ENCODE results near the gene PADI4. TPM values are rescaled to one million over a fixed set of nuclear protein-coding genes. Genes with fewer than 3 reads are reported as not detected.

PADI4 gene
- total and polyA plus RNA-seq, 5 donors: 0.05 to 0.40 (median 0.18) TPM; not detected in 2

- intact Hi-C loops (cut with DNase I): no loop called here
- H3K27ac ChIP-seq (ENCODE audit: low read length): no peak overlapping the region
- ATAC-seq (no peak), DNase-seq (no peak)
- 46% methylated on average over 8 of the region's 8 CpGs for WGBS
- H3K4me3 ChIP-seq (ENCODE audit: low read length): no peak overlapping the region
- H3K9me3 ChIP-seq (ENCODE audit: control insufficient read depth, low read length): no peaks in the 10 kb centered on the region
- no peaks in the 10 kb centered on the region for H3K27me3 ChIP-seq (ENCODE audit: control insufficient read depth, insufficient read depth)
- H3K4me1 ChIP-seq (ENCODE audit: control insufficient read depth, insufficient read depth, low read length): no peaks in the 10 kb centered on the region
These were observed 44.5 kb downstream of the PADI4 start for GRCh38 chr1:17352419-17352909.

GRCh38 chr1:17355898-17356297 lies 47.9 kb downstream of the PADI4 start:
- Histone ChIP-seq H3K9me3 (ENCODE audit: control insufficient read depth, low read length) (no peaks in the 10 kb centered on the region), H3K4me1 (ENCODE audit: control insufficient read depth, insufficient read depth, low read length) (no peaks in the 10 kb centered on the region), H3K4me3 (ENCODE audit: low read length) (no peak overlapping the region), H3K27ac (ENCODE audit: low read length) (no peak overlapping the region), H3K27me3 (ENCODE audit: control insufficient read depth, insufficient read depth) (no peaks in the 10 kb centered on the region)
- 55% methylated on average over 6 of the region's 6 CpGs for WGBS
- DNase-seq: no peak
- intact Hi-C loops (cut with DNase I): no loop called here
- no peak for ATAC-seq

GRCh38 chr1:17356387-17357026 lies 48.5 kb downstream of the PADI4 start:
- H3K4me3 ChIP-seq (ENCODE audit: low read length): no peak overlapping the region
- ATAC-seq (no peak), DNase-seq (no peak)
- H3K27me3 ChIP-seq (ENCODE audit: control insufficient read depth, insufficient read depth): no peaks in the 10 kb centered on the region
- intact Hi-C loops (cut with DNase I): no loop called here
- no peaks in the 10 kb centered on the region for H3K9me3 ChIP-seq (ENCODE audit: control insufficient read depth, low read length)
- H3K4me1 ChIP-seq (ENCODE audit: control insufficient read depth, insufficient read depth, low read length): no peaks in the 10 kb centered on the region
- no peak overlapping the region for H3K27ac ChIP-seq (ENCODE audit: low read length)
- 52% methylated on average over 12 of the region's 12 CpGs for WGBS

GRCh38 chr1:17358557-17358956 lies 50.6 kb downstream of the PADI4 start:
- H3K27me3 ChIP-seq (ENCODE audit: control insufficient read depth, insufficient read depth): no peaks in the 10 kb centered on the region
- no peak overlapping the region for H3K27ac ChIP-seq (ENCODE audit: low read length)
- no peaks in the 10 kb centered on the region for H3K4me1 ChIP-seq (ENCODE audit: control insufficient read depth, insufficient read depth, low read length)
- ATAC-seq (no peak), DNase-seq (no peak)
- no peaks in the 10 kb centered on the region for H3K9me3 ChIP-seq (ENCODE audit: control insufficient read depth, low read length)
- 80% methylated on average over 4 of the region's 4 CpGs for WGBS
- intact Hi-C loops (cut with DNase I): no loop called here
- no peak overlapping the region for H3K4me3 ChIP-seq (ENCODE audit: low read length)

GRCh38 chr1:17359031-17359430 lies 51.0 kb downstream of the PADI4 start:
- intact Hi-C loops (cut with DNase I): no loop called here
- no peaks in the 10 kb centered on the region for H3K4me1 ChIP-seq (ENCODE audit: control insufficient read depth, insufficient read depth, low read length)
- no peaks in the 10 kb centered on the region for H3K27me3 ChIP-seq (ENCODE audit: control insufficient read depth, insufficient read depth)
- H3K4me3 ChIP-seq (ENCODE audit: low read length): no peak overlapping the region
- WGBS: 44% methylated on average over 11 of the region's 11 CpGs
- ATAC-seq: no peak
- H3K27ac ChIP-seq (ENCODE audit: low read length): no peak overlapping the region
- no peak for DNase-seq
- H3K9me3 ChIP-seq (ENCODE audit: control insufficient read depth, low read length): no peaks in the 10 kb centered on the region

- intact Hi-C loops (cut with DNase I): no loop called here
- Histone ChIP-seq H3K4me1 (ENCODE audit: control insufficient read depth, insufficient read depth, low read length) (no peaks in the 10 kb centered on the region), H3K4me3 (ENCODE audit: low read length) (no peak overlapping the region), H3K27ac (ENCODE audit: low read length) (no peak overlapping the region), H3K27me3 (ENCODE audit: control insufficient read depth, insufficient read depth) (no peaks in the 10 kb centered on the region), H3K9me3 (ENCODE audit: control insufficient read depth, low read length) (no peaks in the 10 kb centered on the region)
- no peak for ATAC-seq
- no peak for DNase-seq
- WGBS: 77% methylated on average over 9 of the region's 9 CpGs
These were observed 51.8 kb downstream of the PADI4 start for GRCh38 chr1:17359808-17360207.

GRCh38 chr1:17360272-17360956 lies 52.4 kb downstream of the PADI4 start:
- DNase-seq: no peak
- no peak for ATAC-seq
- H3K9me3 ChIP-seq (ENCODE audit: control insufficient read depth, low read length): no peaks in the 10 kb centered on the region
- H3K4me1 ChIP-seq (ENCODE audit: control insufficient read depth, insufficient read depth, low read length): no peaks in the 10 kb centered on the region
- no peaks in the 10 kb centered on the region for H3K27me3 ChIP-seq (ENCODE audit: control insufficient read depth, insufficient read depth)
- no peak overlapping the region for H3K4me3 ChIP-seq (ENCODE audit: low read length)
- WGBS: 81% methylated on average over 11 of the region's 11 CpGs
- no peak overlapping the region for H3K27ac ChIP-seq (ENCODE audit: low read length)
- intact Hi-C loops (cut with DNase I): no loop called here

GRCh38 chr1:17361687-17362086 lies 53.7 kb downstream of the PADI4 start:
- Histone ChIP-seq H3K27me3 (ENCODE audit: control insufficient read depth, insufficient read depth) (no peaks in the 10 kb centered on the region), H3K4me1 (ENCODE audit: control insufficient read depth, insufficient read depth, low read length) (no peaks in the 10 kb centered on the region), H3K4me3 (ENCODE audit: low read length) (no peak overlapping the region), H3K27ac (ENCODE audit: low read length) (no peak overlapping the region), H3K9me3 (ENCODE audit: control insufficient read depth, low read length) (no peaks in the 10 kb centered on the region)
- ATAC-seq (no peak), DNase-seq (no peak)
- 78% methylated on average over 4 of the region's 4 CpGs for WGBS
- intact Hi-C loops (cut with DNase I): no loop called here

- H3K27me3 ChIP-seq (ENCODE audit: control insufficient read depth, insufficient read depth): no peaks in the 10 kb centered on the region
- no peaks in the 10 kb centered on the region for H3K4me1 ChIP-seq (ENCODE audit: control insufficient read depth, insufficient read depth, low read length)
- H3K27ac ChIP-seq (ENCODE audit: low read length): no peak overlapping the region
- intact Hi-C loops (cut with DNase I): no loop called here
- no peak overlapping the region for H3K4me3 ChIP-seq (ENCODE audit: low read length)
- DNase-seq (no peak), ATAC-seq (no peak)
- no peaks in the 10 kb centered on the region for H3K9me3 ChIP-seq (ENCODE audit: control insufficient read depth, low read length)
- WGBS: 86% methylated on average over 12 of the region's 12 CpGs
These were observed 55.4 kb downstream of the PADI4 start for GRCh38 chr1:17363351-17363750.

GRCh38 chr1:17363771-17364170 lies 55.8 kb downstream of the PADI4 start:
- Histone ChIP-seq H3K27ac (ENCODE audit: low read length) (no peak overlapping the region), H3K9me3 (ENCODE audit: control insufficient read depth, low read length) (no peaks in the 10 kb centered on the region), H3K27me3 (ENCODE audit: control insufficient read depth, insufficient read depth) (no peaks in the 10 kb centered on the region), H3K4me1 (ENCODE audit: control insufficient read depth, insufficient read depth, low read length) (no peaks in the 10 kb centered on the region), H3K4me3 (ENCODE audit: low read length) (no peak overlapping the region)
- ATAC-seq (no peak), DNase-seq (no peak)
- WGBS: 77% methylated on average over 4 of the region's 4 CpGs
- intact Hi-C loops (cut with DNase I): no loop called here

- Histone ChIP-seq H3K4me1 (ENCODE audit: control insufficient read depth, insufficient read depth, low read length) (no peaks in the 10 kb centered on the region), H3K27ac (ENCODE audit: low read length) (no peak overlapping the region), H3K9me3 (ENCODE audit: control insufficient read depth, low read length) (no peaks in the 10 kb centered on the region), H3K27me3 (ENCODE audit: control insufficient read depth, insufficient read depth) (no peaks in the 10 kb centered on the region), H3K4me3 (ENCODE audit: low read length) (no peak overlapping the region)
- intact Hi-C loops (cut with DNase I): no loop called here
- ATAC-seq (no peak), DNase-seq (no peak)
- WGBS: 68% methylated on average over 3 of the region's 3 CpGs
These were observed 57.3 kb downstream of the PADI4 start for GRCh38 chr1:17365293-17365692.

Data from right cardiac atrium (tissue), 5 donors.